Esophagus squamous epithelium (tissue), 4 donors: ENCODE measurements around the gene SIGLEC15.

Experiments
- CTCF ChIP-seq, 6 experiments: fragments of 450-650 bp in 4 of 6; fragments of 200-600 bp in 2 of 6; sonication (generic) in 2 of 6; IDR thresholded peaks; one replicate each; pipeline ENCODE4 v1.5.1; 2016 to 2019; ENCODE audit warnings: antibody characterized with exemption in 6 of 6, mild to moderate bottlenecking in 4 of 6, moderate library complexity in 4 of 6
- POLR2A ChIP-seq, 4 donors: fragments of 450-650 bp; IDR thresholded peaks; one replicate each; pipeline ENCODE4 v1.6.1; 2017; ENCODE audit warnings: antibody characterized with exemption in 4 of 4, mild to moderate bottlenecking in 4 of 4, moderate library complexity in 3 of 4

DNA sequence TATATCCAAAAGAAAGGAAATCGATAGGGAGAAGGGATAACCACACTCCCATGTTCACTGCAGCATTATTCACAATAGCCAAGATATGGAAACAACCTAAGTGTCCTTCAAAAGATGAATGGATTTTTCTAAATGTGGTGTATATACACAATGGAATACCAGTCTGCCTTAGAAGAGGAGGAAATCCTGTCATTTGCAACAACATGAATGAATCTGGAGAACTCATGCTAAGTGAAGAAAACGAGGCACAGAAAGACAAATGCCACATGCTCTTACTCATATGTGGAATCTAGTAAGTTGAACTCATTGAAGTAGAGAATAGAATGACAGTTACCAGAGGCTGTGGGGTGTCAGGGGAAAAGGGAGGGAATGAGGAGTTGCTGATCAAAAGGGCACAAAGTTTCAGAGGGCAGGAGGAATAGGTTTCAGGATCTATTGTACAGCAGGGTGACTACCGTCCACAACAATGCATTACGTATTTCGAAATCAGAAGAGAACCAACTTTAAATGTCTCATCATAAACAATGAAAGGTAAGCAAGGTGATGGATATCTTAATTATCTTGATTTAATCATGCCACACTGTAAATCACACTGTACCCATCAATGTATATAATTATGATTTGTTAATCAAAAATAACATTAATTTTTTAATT, 46.1 kb downstream of the SIGLEC15 start:
- TF ChIP-seq POLR2A (IDR thresholded peaks at IDR 0.05) (no peak), CTCF (IDR thresholded peaks at IDR 0.05) (no peak)
